Breast epithelium (tissue), 3 donors: ENCODE measurements around the gene AK9.

Experiments
- CTCF ChIP-seq, 3 donors: fragments of 450-650 bp; IDR thresholded peaks; one replicate each; pipeline ENCODE4 v1.5.1; 2016 to 2017; ENCODE audit warnings: antibody characterized with exemption in 3 of 3, mild to moderate bottlenecking in 3 of 3, moderate library complexity in 3 of 3
- POLR2A ChIP-seq: fragments of 450-650 bp; IDR thresholded peaks from one replicate; pipeline ENCODE4 v1.6.1; 2016; ENCODE audit warnings: antibody characterized with exemption, mild to moderate bottlenecking, moderate library complexity

GRCh38 chr6:109669811-109670210, 21.2 kb downstream of the AK9 start:
- TF ChIP-seq POLR2A, result no peak
- no peak for TF ChIP-seq CTCF (IDR thresholded peaks at IDR 0.05)
